ENCODE results near the gene KCNA1.

- TF ChIP-seq CTCF (IDR thresholded peaks at IDR 0.05; ENCODE audit: insufficient read depth, low read depth, low read length) (no peak), EZH2 (IDR thresholded peaks at IDR 0.05; ENCODE audit: insufficient read depth, low read length) (no peak)
These were observed 46.9 kb upstream of the KCNA1 start for GRCh38 chr12:4862809-4863208.
